HG03095 (cell line): ENCODE measurements around the gene LHFPL3.

ENCODE experiments used
- ATAC-seq: cut with Tn5 transposase; IDR thresholded peaks from one replicate; pipeline ENCODE4 v1.9.1; 2021; ENCODE audit warnings: moderate library complexity; ENCODE audit not compliant: unreplicated experiment

The LHFPL3 gene

GRCh38 chr7:104791080-104791479, 462.7 kb downstream of the LHFPL3 start:
- no peak for ATAC-seq

- no peak for ATAC-seq
Measured at GRCh38 chr7:104793066-104793465, 464.7 kb downstream of the LHFPL3 start.

GRCh38 chr7:104794154-104794553, 465.8 kb downstream of the LHFPL3 start:
- ATAC-seq, result no peak

GRCh38 chr7:104794589-104794988, 466.2 kb downstream of the LHFPL3 start:
- ATAC-seq, result no peak

GRCh38 chr7:104795086-104795485, 466.7 kb downstream of the LHFPL3 start:
- ATAC-seq, result no peak

GRCh38 chr7:104795616-104796398, 467.4 kb downstream of the LHFPL3 start:
- ATAC-seq, result no peak

GRCh38 chr7:104800307-104800706, 471.9 kb downstream of the LHFPL3 start:
- no peak for ATAC-seq

- no peak for ATAC-seq
Measured at GRCh38 chr7:104801022-104801421, 472.6 kb downstream of the LHFPL3 start.

GRCh38 chr7:104803931-104804330, 475.5 kb downstream of the LHFPL3 start:
- no peak for ATAC-seq

GRCh38 chr7:104804696-104805095, 476.3 kb downstream of the LHFPL3 start:
- no peak for ATAC-seq

- ATAC-seq, result no peak
Measured at GRCh38 chr7:104805449-104806317, 477.3 kb downstream of the LHFPL3 start.

GRCh38 chr7:104807671-104808070, 479.3 kb downstream of the LHFPL3 start:
- no peak for ATAC-seq

GRCh38 chr7:104809906-104810305, 481.5 kb downstream of the LHFPL3 start:
- no peak for ATAC-seq

- ATAC-seq, result no peak
Measured at GRCh38 chr7:104814126-104814525, 485.7 kb downstream of the LHFPL3 start.

GRCh38 chr7:104814671-104815400, 486.4 kb downstream of the LHFPL3 start:
- ATAC-seq, result no peak

GRCh38 chr7:104816537-104816936, 488.1 kb downstream of the LHFPL3 start:
- ATAC-seq, result no peak

GRCh38 chr7:104818961-104819880, 490.8 kb downstream of the LHFPL3 start:
- ATAC-seq, result no peak

- ATAC-seq, result no peak
Measured at GRCh38 chr7:104820836-104821535, 492.6 kb downstream of the LHFPL3 start.

- no peak for ATAC-seq
Measured at GRCh38 chr7:104823177-104823576, 494.8 kb downstream of the LHFPL3 start.

- ATAC-seq, result no peak
Measured at GRCh38 chr7:104825099-104825498, 496.7 kb downstream of the LHFPL3 start.
